ENCODE results near the gene KRT76.

The KRT76 gene

DNA sequence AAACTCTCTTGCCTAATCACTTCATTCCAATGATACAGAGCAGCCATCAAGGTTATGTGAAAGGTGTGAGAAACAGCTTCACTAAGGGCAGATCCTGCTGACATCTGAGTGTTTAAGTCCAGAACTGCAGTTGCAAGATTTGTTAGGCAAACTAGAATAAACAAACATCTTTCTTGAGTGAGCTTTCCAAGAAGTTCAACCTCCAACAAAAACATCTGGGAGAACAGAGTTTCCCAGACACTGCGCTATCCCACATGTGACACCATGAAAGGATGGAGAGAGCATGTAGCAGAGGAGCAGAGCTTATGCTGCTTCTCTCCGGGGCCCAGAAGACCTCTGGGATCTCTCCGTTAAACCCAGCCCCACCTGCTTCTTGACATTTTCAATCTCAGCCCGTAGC, 5.6 kb downstream of the KRT76 start:
- H3K36me3 ChIP-seq (ENCODE audit: insufficient read depth, low read length): no peaks in the 10 kb centered on the region
- no peak overlapping the region for H3K4me3 ChIP-seq (ENCODE audit: low read depth in 1 of 2, low read length in 2 of 2)
- no peaks in the 10 kb centered on the region for H3K27me3 ChIP-seq (ENCODE audit: control insufficient read depth in 1 of 2, insufficient read depth in 2 of 2, low read length in 2 of 2)
- H3K27ac ChIP-seq (ENCODE audit: low read depth, low read length): no peak overlapping the region
- no peak overlapping the region for H3K9ac ChIP-seq (ENCODE audit: low read length)
- no peaks in the 10 kb centered on the region for H3K9me3 ChIP-seq (ENCODE audit: low read length)
- no peaks in the 10 kb centered on the region for H3K4me1 ChIP-seq (ENCODE audit: insufficient read depth, low read length)

DNA sequence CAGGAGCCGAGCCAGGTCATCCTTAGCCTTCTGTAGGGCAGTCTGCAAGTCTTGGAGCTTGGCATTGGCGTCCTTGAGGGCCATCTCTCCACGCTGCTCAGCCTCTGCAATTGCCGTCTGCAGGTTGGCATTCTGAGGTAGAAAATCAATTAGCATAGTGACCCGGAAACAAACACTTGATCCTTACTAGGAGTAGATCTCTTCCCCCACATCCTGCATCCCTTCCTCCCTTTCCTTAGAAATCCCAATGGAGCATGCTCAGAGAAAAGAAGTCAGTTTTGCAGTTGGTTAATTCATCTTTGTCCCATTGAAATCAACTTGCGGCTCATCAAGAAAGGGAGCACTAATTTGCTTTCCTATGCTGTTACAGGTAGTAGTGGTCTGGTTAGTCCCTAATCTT, 6.1 kb downstream of the KRT76 start:
- no peak overlapping the region for H3K27ac ChIP-seq (ENCODE audit: low read depth, low read length)
- no peak overlapping the region for H3K4me3 ChIP-seq (ENCODE audit: low read depth in 1 of 2, low read length in 2 of 2)
- H3K9ac ChIP-seq (ENCODE audit: low read length): no peak overlapping the region
- H3K9me3 ChIP-seq (ENCODE audit: low read length): no peaks in the 10 kb centered on the region
- H3K4me1 ChIP-seq (ENCODE audit: insufficient read depth, low read length): no peaks in the 10 kb centered on the region
- H3K36me3 ChIP-seq (ENCODE audit: insufficient read depth, low read length): no peaks in the 10 kb centered on the region
- H3K27me3 ChIP-seq (ENCODE audit: control insufficient read depth in 1 of 2, insufficient read depth in 2 of 2, low read length in 2 of 2): no peaks in the 10 kb centered on the region

DNA sequence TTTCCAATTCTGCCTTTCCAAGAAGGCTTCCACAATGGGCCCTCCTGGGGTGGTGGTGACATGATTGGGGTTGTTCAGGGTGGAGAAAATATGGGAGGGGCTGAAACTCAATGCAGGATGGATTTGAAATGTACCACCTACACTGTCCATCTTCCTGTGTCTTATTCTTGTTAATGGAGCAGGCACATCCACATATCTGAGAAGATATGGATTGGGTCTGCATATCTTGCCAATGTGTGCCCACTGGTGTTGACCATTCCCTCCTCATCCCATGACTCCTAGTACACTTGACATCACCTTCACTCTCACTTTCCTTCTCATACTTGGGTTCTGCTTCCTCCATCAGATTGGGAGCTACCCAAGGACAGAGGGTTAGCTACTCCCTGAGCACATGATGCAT, 7.2 kb downstream of the KRT76 start:
- no peak overlapping the region for H3K4me3 ChIP-seq (ENCODE audit: low read depth in 1 of 2, low read length in 2 of 2)
- H3K9me3 ChIP-seq (ENCODE audit: low read length): no peaks in the 10 kb centered on the region
- no peaks in the 10 kb centered on the region for H3K27me3 ChIP-seq (ENCODE audit: control insufficient read depth in 1 of 2, insufficient read depth in 2 of 2, low read length in 2 of 2)
- no peak overlapping the region for H3K27ac ChIP-seq (ENCODE audit: low read depth, low read length)
- no peaks in the 10 kb centered on the region for H3K36me3 ChIP-seq (ENCODE audit: insufficient read depth, low read length)
- H3K4me1 ChIP-seq (ENCODE audit: insufficient read depth, low read length): no peaks in the 10 kb centered on the region
- no peak overlapping the region for H3K9ac ChIP-seq (ENCODE audit: low read length)

DNA sequence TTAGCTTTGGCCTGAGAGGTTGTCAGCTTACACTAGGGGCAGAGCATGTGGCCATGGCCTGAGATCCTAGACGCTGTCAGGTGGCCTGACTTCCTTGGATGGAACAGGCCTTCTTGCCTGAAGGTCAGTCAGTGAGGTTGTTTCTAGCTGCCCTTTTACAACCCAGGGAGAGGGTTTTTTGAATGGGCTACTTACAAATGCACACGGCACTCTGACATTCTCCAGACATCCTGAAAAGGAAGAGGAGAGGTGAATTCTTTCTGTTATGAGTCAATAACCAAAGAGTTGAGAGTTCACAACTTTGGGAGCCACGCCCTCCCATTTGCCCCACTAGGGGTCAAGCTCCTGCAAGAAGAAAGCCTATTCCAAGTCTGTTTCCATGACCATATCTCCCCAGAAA, 7.8 kb downstream of the KRT76 start:
- H3K9ac ChIP-seq (ENCODE audit: low read length): no peak overlapping the region
- no peak overlapping the region for H3K4me3 ChIP-seq (ENCODE audit: low read depth in 1 of 2, low read length in 2 of 2)
- no peaks in the 10 kb centered on the region for H3K9me3 ChIP-seq (ENCODE audit: low read length)
- no peak overlapping the region for H3K27ac ChIP-seq (ENCODE audit: low read depth, low read length)
- no peaks in the 10 kb centered on the region for H3K36me3 ChIP-seq (ENCODE audit: insufficient read depth, low read length)
- H3K27me3 ChIP-seq (ENCODE audit: control insufficient read depth in 1 of 2, insufficient read depth in 2 of 2, low read length in 2 of 2): no peaks in the 10 kb centered on the region
- H3K4me1 ChIP-seq (ENCODE audit: insufficient read depth, low read length): no peaks in the 10 kb centered on the region

DNA sequence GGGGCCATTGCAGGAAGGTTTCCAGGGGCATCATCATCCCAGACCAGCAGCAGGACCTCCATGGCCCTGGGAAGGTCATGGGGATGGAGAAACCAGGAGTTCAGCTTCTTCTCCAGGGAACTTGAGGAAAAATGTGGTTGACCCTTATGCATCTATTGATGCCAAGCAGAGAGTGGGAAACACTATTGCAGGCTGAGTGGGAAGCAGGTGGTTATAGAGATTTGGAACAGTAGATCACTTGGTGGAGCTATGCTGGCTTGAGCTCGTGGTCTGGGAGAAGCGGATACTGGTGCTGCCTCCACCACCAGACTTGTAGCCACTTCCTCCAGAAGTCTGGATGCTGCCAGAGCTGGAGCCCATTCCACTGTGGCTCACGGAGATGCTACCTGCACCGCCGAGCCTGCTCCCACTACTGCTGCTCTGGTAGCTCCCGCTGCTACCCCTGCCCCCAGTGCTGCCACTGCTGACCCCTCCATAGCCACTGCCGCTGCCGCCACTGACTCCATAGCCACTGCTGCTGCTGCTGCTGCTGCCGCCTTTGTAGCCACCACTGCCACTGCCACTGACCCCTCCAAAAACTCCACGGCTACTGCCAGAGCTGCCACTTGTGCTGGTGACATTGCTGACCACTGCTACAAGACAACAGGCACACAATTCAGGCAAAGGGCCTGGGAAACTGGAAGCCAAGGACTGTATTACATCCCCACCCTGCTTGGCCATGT, 8.5 kb downstream of the KRT76 start:
- no peak overlapping the region for H3K4me3 ChIP-seq (ENCODE audit: low read depth in 1 of 2, low read length in 2 of 2)
- H3K9ac ChIP-seq (ENCODE audit: low read length): no peak overlapping the region
- no peaks in the 10 kb centered on the region for H3K36me3 ChIP-seq (ENCODE audit: insufficient read depth, low read length)
- no peaks in the 10 kb centered on the region for H3K27me3 ChIP-seq (ENCODE audit: control insufficient read depth in 1 of 2, insufficient read depth in 2 of 2, low read length in 2 of 2)
- H3K9me3 ChIP-seq (ENCODE audit: low read length): no peaks in the 10 kb centered on the region
- no peaks in the 10 kb centered on the region for H3K4me1 ChIP-seq (ENCODE audit: insufficient read depth, low read length)
- H3K27ac ChIP-seq (ENCODE audit: low read depth, low read length): no peak overlapping the region

DNA sequence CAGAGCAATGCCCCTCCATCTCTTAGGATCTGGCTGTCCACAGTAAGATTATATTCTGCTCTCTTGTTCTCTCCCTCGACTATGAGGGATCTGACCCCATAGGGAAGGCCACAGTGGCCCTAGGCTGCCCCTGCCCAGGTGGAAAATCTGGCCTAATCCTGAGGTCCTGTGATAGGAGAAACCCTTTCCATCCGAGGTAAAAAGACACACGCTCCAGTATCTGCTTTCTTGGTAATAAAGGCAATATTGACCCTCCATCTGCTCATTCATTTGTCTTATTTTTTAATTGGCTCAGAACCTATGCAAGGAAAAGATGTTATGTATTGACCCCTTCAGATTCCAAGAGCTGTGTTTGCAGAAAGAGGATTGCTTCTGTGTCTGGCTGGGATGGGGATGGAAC, 9.7 kb downstream of the KRT76 start:
- no peak overlapping the region for H3K27ac ChIP-seq (ENCODE audit: low read depth, low read length)
- no peaks in the 10 kb centered on the region for H3K27me3 ChIP-seq (ENCODE audit: control insufficient read depth in 1 of 2, insufficient read depth in 2 of 2, low read length in 2 of 2)
- no peaks in the 10 kb centered on the region for H3K36me3 ChIP-seq (ENCODE audit: insufficient read depth, low read length)
- no peak overlapping the region for H3K9ac ChIP-seq (ENCODE audit: low read length)
- no peaks in the 10 kb centered on the region for H3K4me1 ChIP-seq (ENCODE audit: insufficient read depth, low read length)
- no peak overlapping the region for H3K4me3 ChIP-seq (ENCODE audit: low read depth in 1 of 2, low read length in 2 of 2)
- H3K9me3 ChIP-seq (ENCODE audit: low read length): no peaks in the 10 kb centered on the region

DNA sequence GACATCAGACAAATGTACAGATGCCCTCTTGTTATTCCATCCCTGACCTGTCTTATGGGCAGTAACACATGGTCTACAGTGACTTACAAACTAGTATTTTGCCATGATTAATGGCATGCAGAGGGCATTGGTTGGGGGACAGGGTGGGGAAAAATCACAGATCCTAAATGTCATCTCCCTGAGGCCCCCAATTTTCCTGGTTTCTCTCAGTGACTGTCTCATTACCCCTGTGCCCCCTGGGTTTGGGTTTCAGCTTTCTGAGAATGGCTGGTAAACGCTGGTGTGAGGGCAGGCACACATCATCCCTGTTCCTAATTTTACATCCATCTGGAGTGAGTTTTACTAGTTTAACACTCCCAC, 10.1 kb downstream of the KRT76 start:
- Histone ChIP-seq H3K27ac (ENCODE audit: low read depth, low read length) (no peak overlapping the region), H3K36me3 (ENCODE audit: insufficient read depth, low read length) (no peaks in the 10 kb centered on the region), H3K4me3 (ENCODE audit: low read depth in 1 of 2, low read length in 2 of 2) (no peak overlapping the region), H3K27me3 (ENCODE audit: control insufficient read depth in 1 of 2, insufficient read depth in 2 of 2, low read length in 2 of 2) (no peaks in the 10 kb centered on the region), H3K4me1 (ENCODE audit: insufficient read depth, low read length) (no peaks in the 10 kb centered on the region), H3K9me3 (ENCODE audit: low read length) (no peaks in the 10 kb centered on the region), H3K9ac (ENCODE audit: low read length) (no peak overlapping the region)

DNA sequence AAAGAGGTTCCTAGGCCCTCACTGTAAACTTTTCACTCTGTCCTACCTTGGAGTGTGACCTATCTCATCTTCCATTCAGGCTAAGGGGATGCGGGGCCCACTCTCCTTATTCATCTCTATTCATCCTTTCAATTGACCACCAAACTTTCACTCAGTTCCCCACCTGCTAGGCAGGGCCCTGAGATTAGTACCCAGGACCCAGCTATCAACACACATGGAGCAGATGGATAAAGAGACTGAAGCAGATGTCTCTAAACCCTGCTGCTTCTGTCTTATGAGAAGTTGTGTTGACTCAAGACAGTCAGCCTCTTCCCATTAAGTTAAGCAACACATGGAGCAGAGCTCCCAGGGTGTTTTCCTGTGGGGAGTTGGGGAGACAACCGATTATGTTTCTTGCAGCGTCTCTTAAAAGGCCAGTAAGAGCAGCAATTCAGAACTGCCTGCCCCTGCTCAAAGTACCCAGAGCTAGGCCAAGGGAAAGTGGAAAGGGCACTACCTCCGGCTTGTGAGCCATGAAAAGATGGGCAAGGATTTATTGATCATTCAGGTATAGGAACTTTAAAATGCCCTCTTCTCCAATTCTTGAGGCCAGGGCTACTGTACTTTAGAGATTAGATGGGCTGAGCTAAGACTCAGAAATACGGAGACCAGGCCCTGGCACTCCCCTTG, 10.7 kb downstream of the KRT76 start:
- Histone ChIP-seq H3K9ac (ENCODE audit: low read length) (no peak overlapping the region), H3K9me3 (ENCODE audit: low read length) (no peaks in the 10 kb centered on the region), H3K36me3 (ENCODE audit: insufficient read depth, low read length) (no peaks in the 10 kb centered on the region), H3K27ac (ENCODE audit: low read depth, low read length) (no peak overlapping the region), H3K4me1 (ENCODE audit: insufficient read depth, low read length) (no peaks in the 10 kb centered on the region), H3K4me3 (ENCODE audit: low read depth in 1 of 2, low read length in 2 of 2) (no peak overlapping the region), H3K27me3 (ENCODE audit: control insufficient read depth in 1 of 2, insufficient read depth in 2 of 2, low read length in 2 of 2) (no peaks in the 10 kb centered on the region)

DNA sequence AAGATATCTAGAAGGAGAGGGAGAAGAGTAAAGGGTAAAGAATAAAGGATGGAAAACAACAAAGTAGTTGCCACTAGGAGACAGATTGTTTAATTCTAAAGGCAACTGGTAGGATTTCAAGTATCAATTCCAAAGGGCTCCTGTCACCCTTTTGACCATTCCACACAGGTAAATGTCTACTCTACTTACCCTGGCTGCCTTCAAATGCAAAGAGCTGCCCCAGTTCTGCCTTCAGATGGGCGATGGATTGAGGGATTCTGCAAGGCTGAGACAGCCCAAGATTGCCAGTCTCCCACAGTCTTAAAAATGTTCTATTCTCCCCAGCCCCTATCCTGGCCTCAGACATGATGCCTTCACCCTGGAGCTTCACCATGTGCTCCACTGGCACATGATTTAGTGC, 11.4 kb downstream of the KRT76 start:
- H3K9ac ChIP-seq (ENCODE audit: low read length): no peak overlapping the region

DNA sequence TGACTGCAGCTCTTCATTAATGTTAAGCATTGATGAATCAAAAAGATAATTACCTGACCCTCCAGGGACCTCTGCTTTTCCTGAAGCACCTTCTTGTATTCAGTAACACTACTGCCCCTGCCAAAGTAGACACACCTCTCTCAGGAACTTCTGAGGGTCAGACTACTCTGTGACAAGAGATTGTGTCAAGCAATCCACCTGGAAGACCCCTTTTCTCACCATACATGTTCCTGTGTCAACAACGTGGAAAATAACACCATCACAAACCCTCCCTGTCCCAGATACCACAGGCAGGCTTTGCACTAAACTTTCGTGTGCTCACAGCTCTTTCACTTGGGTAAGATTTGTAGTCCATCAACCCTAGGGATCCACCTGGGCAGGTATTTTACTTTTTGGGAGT, 13.2 kb downstream of the KRT76 start:
- H3K27ac ChIP-seq (ENCODE audit: low read depth, low read length): no peak overlapping the region
- no peaks in the 10 kb centered on the region for H3K27me3 ChIP-seq (ENCODE audit: control insufficient read depth in 1 of 2, insufficient read depth in 2 of 2, low read length in 2 of 2)
- H3K36me3 ChIP-seq (ENCODE audit: insufficient read depth, low read length): no peaks in the 10 kb centered on the region
- no peaks in the 10 kb centered on the region for H3K4me1 ChIP-seq (ENCODE audit: insufficient read depth, low read length)
- peaks cover 5% of the 10 kb centered on the region for H3K9me3 ChIP-seq (ENCODE audit: low read length)
- H3K9ac ChIP-seq (ENCODE audit: low read length): no peak overlapping the region
- no peak overlapping the region for H3K4me3 ChIP-seq (ENCODE audit: low read depth in 1 of 2, low read length in 2 of 2)

More for the DNA sequence above, 11.4 kb downstream of the KRT76 start:
- Histone ChIP-seq H3K9me3 (ENCODE audit: low read length) (no peaks in the 10 kb centered on the region), H3K36me3 (ENCODE audit: insufficient read depth, low read length) (no peaks in the 10 kb centered on the region), H3K4me1 (ENCODE audit: insufficient read depth, low read length) (no peaks in the 10 kb centered on the region), H3K4me3 (ENCODE audit: low read depth in 1 of 2, low read length in 2 of 2) (no peak overlapping the region), H3K27ac (ENCODE audit: low read depth, low read length) (no peak overlapping the region), H3K27me3 (ENCODE audit: control insufficient read depth in 1 of 2, insufficient read depth in 2 of 2, low read length in 2 of 2) (no peaks in the 10 kb centered on the region)

DNA sequence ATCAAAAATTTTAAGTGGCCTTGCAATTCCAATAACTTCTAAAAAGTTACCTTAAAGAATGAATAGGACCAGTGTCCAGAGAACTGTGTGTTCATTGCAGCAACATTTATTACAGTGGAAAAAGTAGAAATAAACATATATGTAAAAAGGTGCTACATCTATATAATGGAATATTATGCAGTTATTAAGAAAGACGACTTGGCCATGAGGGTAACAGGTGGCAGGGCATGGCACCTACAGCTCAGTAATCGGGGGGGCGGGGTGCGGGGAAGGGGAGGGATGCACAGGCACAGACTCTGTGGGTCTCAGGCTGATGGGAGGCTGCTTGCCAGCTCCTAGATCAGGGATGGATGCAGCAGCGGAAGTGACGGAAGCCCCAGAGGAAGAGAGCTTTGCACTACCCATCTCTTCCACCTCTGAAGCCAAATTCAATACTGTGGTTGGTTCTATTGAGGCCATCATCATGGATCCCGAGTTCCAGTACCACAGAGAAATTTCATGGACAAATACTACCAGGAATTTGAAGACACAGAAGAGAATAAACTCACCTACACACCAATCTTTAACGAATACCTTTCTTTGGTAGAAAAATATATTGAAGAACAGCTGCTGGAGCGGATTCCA, 14.0 kb downstream of the KRT76 start:
- peaks cover 5% of the 10 kb centered on the region for H3K9me3 ChIP-seq (ENCODE audit: low read length)
- H3K36me3 ChIP-seq (ENCODE audit: insufficient read depth, low read length): no peaks in the 10 kb centered on the region
- no peaks in the 10 kb centered on the region for H3K4me1 ChIP-seq (ENCODE audit: insufficient read depth, low read length)
- no peak overlapping the region for H3K9ac ChIP-seq (ENCODE audit: low read length)
- no peak overlapping the region for H3K27ac ChIP-seq (ENCODE audit: low read depth, low read length)
- H3K4me3 ChIP-seq (ENCODE audit: low read depth in 1 of 2, low read length in 2 of 2): no peak overlapping the region
- H3K27me3 ChIP-seq (ENCODE audit: control insufficient read depth in 1 of 2, insufficient read depth in 2 of 2, low read length in 2 of 2): no peaks in the 10 kb centered on the region

DNA sequence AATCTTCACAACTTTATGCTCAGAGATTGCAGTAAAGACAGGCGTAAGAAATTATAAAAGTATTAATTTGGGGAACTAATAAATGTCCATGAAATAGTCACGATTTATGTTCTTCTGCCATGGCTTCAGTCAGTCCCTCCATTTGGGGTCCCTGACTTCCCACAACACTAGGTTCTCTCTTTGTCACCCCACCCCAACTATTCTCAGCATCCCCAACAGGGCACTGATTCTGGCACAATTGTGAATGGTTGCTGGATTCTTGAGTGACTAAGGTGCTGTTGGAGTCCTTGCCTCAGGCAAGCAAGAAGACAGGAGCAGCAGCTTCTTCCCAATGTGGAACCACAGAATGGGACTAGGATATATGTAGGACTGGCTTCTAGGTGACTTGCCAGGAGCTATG, 15.3 kb downstream of the KRT76 start:
- no peak overlapping the region for H3K4me3 ChIP-seq (ENCODE audit: low read depth in 1 of 2, low read length in 2 of 2)
- peaks cover 5% of the 10 kb centered on the region for H3K9me3 ChIP-seq (ENCODE audit: low read length)
- H3K4me1 ChIP-seq (ENCODE audit: insufficient read depth, low read length): no peaks in the 10 kb centered on the region
- no peaks in the 10 kb centered on the region for H3K36me3 ChIP-seq (ENCODE audit: insufficient read depth, low read length)
- no peak overlapping the region for H3K27ac ChIP-seq (ENCODE audit: low read depth, low read length)
- no peak overlapping the region for H3K9ac ChIP-seq (ENCODE audit: low read length)
- no peaks in the 10 kb centered on the region for H3K27me3 ChIP-seq (ENCODE audit: control insufficient read depth in 1 of 2, insufficient read depth in 2 of 2, low read length in 2 of 2)

Measured in muscle layer of colon (tissue), 2 donors.